GM19372 (cell line): ENCODE data around the gene ASAP2.

ENCODE experiments used
- ATAC-seq: cut with Tn5 transposase; IDR thresholded peaks from one replicate; pipeline ENCODE4 v1.9.1; 2021; ENCODE audit warnings: mild to moderate bottlenecking, low read depth, moderate library complexity; ENCODE audit not compliant: unreplicated experiment

ASAP2 gene

GRCh38 chr2:9445089-9445488 is 238.5 kb downstream of the ASAP2 start:
- ATAC-seq = no peak

GRCh38 chr2:9451231-9451630 is 244.6 kb downstream of the ASAP2 start:
- ATAC-seq = no peak
